NK-92 (cell line): ENCODE data around the gene XPNPEP1.

Experiments used
- DNase-seq: peaks from one replicate; lab custom pipeline; 2025; ENCODE audit not compliant: unreplicated experiment; lab: John Stamatoyannopoulos, UW

Gene XPNPEP1

GRCh38 chr10:109947111-109947920 is 24.0 kb upstream of the XPNPEP1 start:
- DNase-seq = no peak

- no peak for DNase-seq
These were observed 23.4 kb upstream of the XPNPEP1 start for GRCh38 chr10:109946680-109947079.

GRCh38 chr10:109945473-109946177 is 22.3 kb upstream of the XPNPEP1 start:
- DNase-seq = no peak

GRCh38 chr10:109944613-109945012 is 21.3 kb upstream of the XPNPEP1 start:
- no peak for DNase-seq

GRCh38 chr10:109941236-109941862 is 18.0 kb upstream of the XPNPEP1 start:
- no peak for DNase-seq

- DNase-seq = no peak
These were observed 17.2 kb upstream of the XPNPEP1 start for GRCh38 chr10:109940553-109940952.

GRCh38 chr10:109940117-109940516 is 16.8 kb upstream of the XPNPEP1 start:
- DNase-seq = no peak

- no peak for DNase-seq
These were observed 16.1 kb upstream of the XPNPEP1 start for GRCh38 chr10:109939315-109939961.

- DNase-seq = no peak
These were observed 14.3 kb upstream of the XPNPEP1 start for GRCh38 chr10:109937460-109938065.

GRCh38 chr10:109934958-109935793 is 11.9 kb upstream of the XPNPEP1 start:
- DNase-seq = no peak

GRCh38 chr10:109933984-109934565 is 10.8 kb upstream of the XPNPEP1 start:
- no peak for DNase-seq

GRCh38 chr10:109932968-109933367 is 9.7 kb upstream of the XPNPEP1 start:
- no peak for DNase-seq

GRCh38 chr10:109932391-109932790 is 9.1 kb upstream of the XPNPEP1 start:
- DNase-seq = no peak

- DNase-seq = no peak
These were observed 7.9 kb upstream of the XPNPEP1 start for GRCh38 chr10:109931163-109931562.

- no peak for DNase-seq
These were observed 6.3 kb upstream of the XPNPEP1 start for GRCh38 chr10:109929501-109930219.

GRCh38 chr10:109928475-109928891 is 5.2 kb upstream of the XPNPEP1 start:
- no peak for DNase-seq

GRCh38 chr10:109926825-109927224 is 3.5 kb upstream of the XPNPEP1 start:
- DNase-seq = no peak

- no peak for DNase-seq
These were observed 2.9 kb upstream of the XPNPEP1 start for GRCh38 chr10:109926061-109926745.
